HG02938 (cell line): ENCODE measurements around the gene SIL1.
"Not testable (repeated sequence)": the region's sequence is repeated elsewhere in the genome, so short reads cannot be mapped to it uniquely, and the experiment has no call there.

ENCODE experiments used
- ATAC-seq: cut with Tn5 transposase; IDR thresholded peaks from one replicate; pipeline ENCODE4 v1.9.1; 2021; ENCODE audit warnings: mild to moderate bottlenecking, moderate library complexity; ENCODE audit not compliant: unreplicated experiment

Gene SIL1

GRCh38 chr5:139040081-139040480, 158.1 kb downstream of the SIL1 start:
- no peak for ATAC-seq

- no peak for ATAC-seq
Measured at GRCh38 chr5:139038613-139039305, 159.4 kb downstream of the SIL1 start.

- ATAC-seq: no peak
Measured at GRCh38 chr5:139037732-139038131, 160.4 kb downstream of the SIL1 start.

- ATAC-seq: not testable (repeated sequence)
Measured at GRCh38 chr5:139036332-139036731, 161.8 kb downstream of the SIL1 start.

- ATAC-seq: no peak
Measured at GRCh38 chr5:139027150-139027549, 171.0 kb downstream of the SIL1 start.

- no peak for ATAC-seq
Measured at GRCh38 chr5:139025651-139026050, 172.5 kb downstream of the SIL1 start.

GRCh38 chr5:139023286-139023685, 174.9 kb downstream of the SIL1 start:
- no peak for ATAC-seq

- no peak for ATAC-seq
Measured at GRCh38 chr5:139022528-139022927, 175.6 kb downstream of the SIL1 start.

GRCh38 chr5:139021346-139021745, 176.8 kb downstream of the SIL1 start:
- no peak for ATAC-seq

- no peak for ATAC-seq
Measured at GRCh38 chr5:139019880-139020279, 178.3 kb downstream of the SIL1 start.

- ATAC-seq: no peak
Measured at GRCh38 chr5:139019211-139019610, 179.0 kb downstream of the SIL1 start.

GRCh38 chr5:139017624-139018023, 180.5 kb downstream of the SIL1 start:
- no peak for ATAC-seq

GRCh38 chr5:139016186-139016585, 182.0 kb downstream of the SIL1 start:
- ATAC-seq: no peak

- no peak for ATAC-seq
Measured at GRCh38 chr5:139014726-139015125, 183.4 kb downstream of the SIL1 start.

GRCh38 chr5:139012176-139012575, 186.0 kb downstream of the SIL1 start:
- ATAC-seq: no peak

- not testable (repeated sequence) for ATAC-seq
Measured at GRCh38 chr5:139011156-139011555, 187.0 kb downstream of the SIL1 start.

GRCh38 chr5:139004374-139005307, 193.5 kb downstream of the SIL1 start:
- no peak for ATAC-seq

- no peak for ATAC-seq
Measured at GRCh38 chr5:138999674-139000073, 198.5 kb downstream of the SIL1 start.

GRCh38 chr5:138998521-138998920, 199.6 kb downstream of the SIL1 start:
- no peak for ATAC-seq

GRCh38 chr5:138996120-138996519, 202.0 kb downstream of the SIL1 start:
- no peak for ATAC-seq

- no peak for ATAC-seq
Measured at GRCh38 chr5:138990986-138991590, 207.1 kb downstream of the SIL1 start.

- ATAC-seq: no peak
Measured at GRCh38 chr5:138989720-138990119, 208.4 kb downstream of the SIL1 start.
